WTC11 (cell line): ENCODE results near the gene SEMA6D. TPM values are rescaled to one million over a fixed set of nuclear protein-coding genes. Genes with fewer than 3 reads are reported as not detected.

Experiments used
- ATAC-seq: fragments of 200-7000 bp; cut with Tn5 transposase; 2 replicates; pipeline ENCODE4 v1.10.0; 2021; ENCODE audit warnings: mild to moderate bottlenecking, moderate library complexity
- CTCF ChIA-PET: fragments of 300-600 bp; sonication (Branson Sonifier 250); formaldehyde crosslinking; loops from one replicate; lab custom pipeline; 2021; ENCODE audit warnings: antibody characterized with exemption; lab: Charles Lee
- POLR2A ChIA-PET: fragments of 350-600 bp; sonication (Branson Sonifier 250); formaldehyde crosslinking; loops from one replicate; lab custom pipeline; 2021; ENCODE audit warnings: antibody characterized with exemption; lab: Charles Lee
- DNase-seq: peaks from one replicate; pipeline ENCODE4 v3.0.0; 2021; ENCODE audit warnings: low spot score
- H3K27ac Mint-ChIP-seq: 2 replicates; pipeline ENCODE4 v1.8.0; 2021; ENCODE audit warnings: mixed read lengths
- H3K27me3 Mint-ChIP-seq: 2 replicates; pipeline ENCODE4 v1.8.0; 2021; ENCODE audit warnings: low read depth, mild to moderate bottlenecking, moderate library complexity, mixed read lengths
- H3K36me3 Mint-ChIP-seq: 2 replicates; pipeline ENCODE4 v1.8.0; 2021; ENCODE audit warnings: mixed read lengths
- H3K4me1 Mint-ChIP-seq: 2 replicates; pipeline ENCODE4 v1.8.0; 2022; ENCODE audit warnings: mixed read lengths
- H3K4me3 Mint-ChIP-seq: 2 replicates; pipeline ENCODE4 v1.8.0; 2021; ENCODE audit warnings: mild to moderate bottlenecking, moderate library complexity, mixed read lengths
- H3K9me3 Mint-ChIP-seq: 2 replicates; pipeline ENCODE4 v1.8.0; 2021; ENCODE audit warnings: mixed read lengths
- ATF2 ChIP-seq: sonication (generic); formaldehyde crosslinking; IDR thresholded peaks from 2 replicates; pipeline ENCODE4 v1.8.1; 2022; ENCODE audit warnings: low read depth, missing genetic modification reagents, borderline replicate concordance
- CDX4 ChIP-seq: fragments of 250-450 bp; sonication (Bioruptor Pico); IDR thresholded peaks from 2 replicates; pipeline ENCODE4 v1.9.0; 2021; ENCODE audit warnings: moderate library complexity, mild to moderate bottlenecking, inconsistent platforms, borderline replicate concordance
- CREM ChIP-seq: sonication (generic); formaldehyde crosslinking; IDR thresholded peaks from 2 replicates; pipeline ENCODE4 v1.8.1; 2022; ENCODE audit warnings: mild to moderate bottlenecking, missing genetic modification reagents, moderate library complexity
- EMX1 ChIP-seq: fragments of 250-450 bp; sonication (Bioruptor Pico); IDR thresholded peaks from 2 replicates; pipeline ENCODE4 v1.8.0; 2021; ENCODE audit warnings: mild to moderate bottlenecking
- FOXJ3 ChIP-seq: sonication (generic); formaldehyde crosslinking; IDR thresholded peaks from 2 replicates; pipeline ENCODE4 v1.9.0; 2021; ENCODE audit warnings: missing genetic modification reagents, mild to moderate bottlenecking, borderline replicate concordance
- GRHL2 ChIP-seq: fragments of 250-450 bp; sonication (Bioruptor Pico); IDR thresholded peaks from 2 replicates; pipeline ENCODE4 v1.8.0; 2022; ENCODE audit warnings: mild to moderate bottlenecking, moderate library complexity; ENCODE audit not compliant: insufficient replicate concordance, severe bottlenecking
- GTF2I ChIP-seq: fragments of 250-450 bp; sonication (Bioruptor Pico); conservative IDR thresholded peaks from 2 replicates; pipeline ENCODE4 v1.4.0; 2021; ENCODE audit warnings: mild to moderate bottlenecking
- HMGA2 ChIP-seq: fragments of 250-450 bp; sonication (Bioruptor Pico); IDR thresholded peaks from 2 replicates; pipeline ENCODE4 v1.4.0; 2021; ENCODE audit warnings: mild to moderate bottlenecking, moderate library complexity
- JAZF1 ChIP-seq: fragments of 250-450 bp; sonication (Bioruptor Pico); IDR thresholded peaks from 2 replicates; pipeline ENCODE4 v1.9.0; 2021; ENCODE audit warnings: moderate library complexity, mild to moderate bottlenecking, inconsistent platforms
- KAT7 ChIP-seq: sonication (generic); formaldehyde crosslinking; IDR thresholded peaks from 2 replicates; pipeline ENCODE4 v1.8.1; 2023; ENCODE audit warnings: missing genetic modification reagents, mild to moderate bottlenecking, borderline replicate concordance
- NFE2L1 ChIP-seq: sonication (generic); formaldehyde crosslinking; IDR thresholded peaks from 2 replicates; pipeline ENCODE4 v1.8.1; 2023; ENCODE audit warnings: missing genetic modification reagents
- OVOL2 ChIP-seq: fragments of 250-450 bp; sonication (Bioruptor Pico); IDR thresholded peaks from 2 replicates; pipeline ENCODE4 v1.9.0; 2021; ENCODE audit warnings: mild to moderate bottlenecking, borderline replicate concordance
- RORB ChIP-seq: fragments of 250-450 bp; sonication (Bioruptor Pico); IDR thresholded peaks from 2 replicates; pipeline ENCODE4 v1.9.0; 2021; ENCODE audit warnings: mild to moderate bottlenecking
- SMAD3 ChIP-seq: sonication (generic); formaldehyde crosslinking; IDR thresholded peaks from 2 replicates; pipeline ENCODE4 v1.8.0; 2022; ENCODE audit warnings: missing genetic modification reagents, mild to moderate bottlenecking, borderline replicate concordance
- SOX15 ChIP-seq: fragments of 250-450 bp; sonication (Bioruptor Pico); IDR thresholded peaks from 2 replicates; pipeline ENCODE4 v1.9.0; 2021; ENCODE audit warnings: mild to moderate bottlenecking
- USF1 ChIP-seq: sonication (generic); formaldehyde crosslinking; IDR thresholded peaks from 2 replicates; pipeline ENCODE4 v1.8.0; 2022; ENCODE audit warnings: mild to moderate bottlenecking, missing genetic modification reagents
- ZMAT4 ChIP-seq: fragments of 250-450 bp; sonication (Bioruptor Pico); IDR thresholded peaks from 2 replicates; pipeline ENCODE4 v1.9.0; 2021; ENCODE audit warnings: mild to moderate bottlenecking
- ZNF121 ChIP-seq: sonication (generic); formaldehyde crosslinking; IDR thresholded peaks from 2 replicates; pipeline ENCODE4 v1.8.0; 2023; ENCODE audit warnings: missing genetic modification reagents
- ZNF281 ChIP-seq: sonication (generic); formaldehyde crosslinking; IDR thresholded peaks from 2 replicates; pipeline ENCODE4 v1.8.0; 2023; ENCODE audit warnings: mild to moderate bottlenecking, missing genetic modification reagents
- ZNF532 ChIP-seq: fragments of 250-450 bp; sonication (Bioruptor Pico); IDR thresholded peaks from 2 replicates; pipeline ENCODE4 v1.9.0; 2021; ENCODE audit warnings: mild to moderate bottlenecking, borderline replicate concordance
- ZSCAN18 ChIP-seq: fragments of 250-450 bp; sonication (Bioruptor Pico); IDR thresholded peaks from 2 replicates; pipeline ENCODE4 v2.1.2; 2022; ENCODE audit warnings: mild to moderate bottlenecking, moderate library complexity
- total RNA-seq: library from RNA; stranded (reverse); gene quantifications from 3 replicates; pipeline ENCODE4 v1.2.3, GENCODE V29; 2021

Gene SEMA6D
- total RNA-seq, 1 experiment from 2014 or later: 2.6 TPM

GRCh38 chr15:47731230-47731629 is 13.9 kb downstream of the SEMA6D start:
- H3K9me3 Mint-ChIP-seq: no peaks in the 10 kb centered on the region
- no peaks in the 10 kb centered on the region for H3K36me3 Mint-ChIP-seq
- no peak for TF ChIP-seq FOXJ3
- no peak for TF ChIP-seq HMGA2
- no peak for TF ChIP-seq ZSCAN18 (CRISPR knock-in tag)
- POLR2A ChIA-PET: no interaction called here
- DNase-seq: no peak
- H3K27me3 Mint-ChIP-seq: no peaks in the 10 kb centered on the region
- CTCF ChIA-PET: no interaction called here
- no peak overlapping the region for H3K4me3 Mint-ChIP-seq
- no peak overlapping the region for H3K27ac Mint-ChIP-seq
- no peak for ATAC-seq
- peaks cover 11% of the 10 kb centered on the region for H3K4me1 Mint-ChIP-seq

GRCh38 chr15:47732248-47732647 is 14.9 kb downstream of the SEMA6D start:
- Mint-ChIP-seq H3K27me3 (no peaks in the 10 kb centered on the region), H3K4me3 (no peak overlapping the region), H3K4me1 (peaks cover 18% of the 10 kb centered on the region), H3K27ac (no peak overlapping the region), H3K36me3 (peaks cover 3% of the 10 kb centered on the region; the same call in 1 of the 2 replicates), H3K9me3 (no peaks in the 10 kb centered on the region)
- ATAC-seq (no peak), DNase-seq (no peak)
- POLR2A ChIA-PET: no interaction called here
- no peak for TF ChIP-seq JAZF1 (CRISPR knock-in tag)
- no peak for TF ChIP-seq NFE2L1 (CRISPR knock-in tag)
- TF ChIP-seq EMX1: no peak
- no peak for TF ChIP-seq GRHL2 (CRISPR knock-in tag)
- no peak for TF ChIP-seq RORB (CRISPR knock-in tag)
- no peak for TF ChIP-seq KAT7 (CRISPR knock-in tag)
- TF ChIP-seq GTF2I (CRISPR knock-in tag): no peak
- no peak for TF ChIP-seq OVOL2 (CRISPR knock-in tag)
- no peak for TF ChIP-seq ZNF281 (CRISPR knock-in tag)
- TF ChIP-seq SOX15 (CRISPR knock-in tag): no peak
- no peak for TF ChIP-seq ATF2 (CRISPR knock-in tag)
- TF ChIP-seq FOXJ3: no peak
- no peak for TF ChIP-seq USF1
- TF ChIP-seq ZNF121: no peak
- TF ChIP-seq ZMAT4 (CRISPR knock-in tag): no peak
- CTCF ChIA-PET: no interaction called here

GRCh38 chr15:47733085-47733484 is 15.8 kb downstream of the SEMA6D start:
- ATAC-seq (no peak), DNase-seq (no peak)
- H3K27me3 Mint-ChIP-seq: peaks cover 1% of the 10 kb centered on the region
- H3K36me3 Mint-ChIP-seq: peaks cover 3% of the 10 kb centered on the region; the same call in 1 of the 2 replicates
- H3K27ac Mint-ChIP-seq: no peak overlapping the region
- no peaks in the 10 kb centered on the region; the same call in 1 of the 2 replicates for H3K9me3 Mint-ChIP-seq
- ChIA-PET POLR2A (no interaction called here), CTCF (no interaction called here)
- H3K4me3 Mint-ChIP-seq: no peak overlapping the region
- TF ChIP-seq ZNF532 (CRISPR knock-in tag): no peak
- no peak for TF ChIP-seq SMAD3 (CRISPR knock-in tag)
- no peak for TF ChIP-seq CREM (CRISPR knock-in tag)
- TF ChIP-seq CDX4 (CRISPR knock-in tag): no peak
- no peak for TF ChIP-seq GTF2I (CRISPR knock-in tag)
- H3K4me1 Mint-ChIP-seq: peaks cover 20% of the 10 kb centered on the region
